Memory B cell (primary cell): ENCODE results near the gene ASB13.
"Not testable (repeated sequence)": the region's sequence is repeated elsewhere in the genome, so short reads cannot be mapped to it uniquely, and the experiment has no call there.

Source experiments
- ATAC-seq: fragments of 150-1000 bp; cut with Tn5 transposase; 2 replicates; pipeline ENCODE4 v1.10.0; 2021; ENCODE audit warnings: low read depth, mild to moderate bottlenecking, moderate library complexity
- DNase-seq, 2 donors: peaks; one replicate each; pipeline ENCODE4 v3.0.0; 2022; ENCODE audit warnings: low spot score in 2 of 2
- H3K27ac Mint-ChIP-seq: one replicate; pipeline ENCODE4 v1.8.0; 2022; ENCODE audit warnings: mild to moderate bottlenecking, moderate library complexity, mixed read lengths
- H3K27me3 Mint-ChIP-seq: one replicate; pipeline ENCODE4 v1.8.0; 2022; ENCODE audit warnings: mixed read lengths
- H3K36me3 Mint-ChIP-seq: one replicate; pipeline ENCODE4 v1.8.0; 2022; ENCODE audit warnings: mild to moderate bottlenecking, mixed read lengths
- H3K4me1 Mint-ChIP-seq: one replicate; pipeline ENCODE4 v1.8.0; 2022; ENCODE audit warnings: mixed read lengths
- H3K4me3 Mint-ChIP-seq: one replicate; pipeline ENCODE4 v1.8.0; 2022; ENCODE audit warnings: mild to moderate bottlenecking, moderate library complexity, mixed read lengths
- H3K9me3 Mint-ChIP-seq: one replicate; pipeline ENCODE4 v1.8.0; 2022; ENCODE audit warnings: mixed read lengths

The ASB13 gene

DNA sequence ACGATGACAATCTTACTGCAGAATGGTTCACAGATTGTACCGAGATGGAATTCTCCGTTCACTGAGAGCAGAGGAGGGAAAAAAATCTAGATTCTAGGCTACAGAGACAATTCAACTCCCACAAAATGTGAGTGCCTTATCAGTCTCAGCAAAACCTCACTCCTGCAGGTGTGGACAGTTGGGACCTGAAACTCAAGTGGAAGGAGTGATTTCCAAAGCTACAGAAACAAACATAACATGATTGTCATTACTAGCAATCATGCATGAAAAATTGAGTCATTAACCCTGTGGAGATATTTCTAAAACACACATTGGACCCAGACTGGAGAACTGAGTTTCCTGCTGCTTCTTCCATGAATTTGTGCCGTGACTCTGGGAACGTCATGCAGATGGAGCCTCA lies 71.3 kb downstream of the ASB13 start:
- Mint-ChIP-seq H3K36me3 (no peaks in the 10 kb centered on the region), H3K9me3 (no peaks in the 10 kb centered on the region), H3K27ac (no peak overlapping the region), H3K4me3 (no peak overlapping the region), H3K27me3 (peaks cover 29% of the 10 kb centered on the region), H3K4me1 (peaks cover 6% of the 10 kb centered on the region)
- DNase-seq (no peak), ATAC-seq (no peak)

GRCh38 chr10:5594271-5595049 lies 71.9 kb downstream of the ASB13 start:
- Mint-ChIP-seq H3K27me3 (peaks cover 35% of the 10 kb centered on the region), H3K9me3 (no peaks in the 10 kb centered on the region), H3K27ac (no peak overlapping the region), H3K4me1 (peaks cover 10% of the 10 kb centered on the region), H3K4me3 (no peak overlapping the region), H3K36me3 (no peaks in the 10 kb centered on the region)
- ATAC-seq (peak; percentile 34), DNase-seq (no peak)

DNA sequence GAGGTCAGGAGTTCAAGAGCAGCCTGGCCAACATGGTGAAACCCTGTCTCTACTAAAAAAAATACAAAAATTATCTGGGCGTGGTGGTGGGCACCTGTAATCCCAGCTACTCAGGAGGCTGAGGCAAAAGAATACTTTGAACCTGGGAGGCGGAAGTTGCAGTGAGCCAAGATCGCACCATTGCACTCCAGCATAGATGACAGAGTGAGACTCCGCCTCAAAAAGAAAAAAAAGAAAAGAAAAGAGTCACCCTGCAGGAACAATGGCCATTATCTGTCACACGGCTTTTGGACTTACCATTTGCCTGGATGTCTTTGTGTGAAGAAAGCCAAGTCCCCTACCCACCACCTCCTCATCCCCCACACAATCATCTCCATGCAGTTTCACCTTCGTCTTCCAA lies 73.0 kb downstream of the ASB13 start:
- ATAC-seq, H3K9me3 Mint-ChIP-seq, H3K36me3 Mint-ChIP-seq, DNase-seq, H3K4me3 Mint-ChIP-seq, H3K4me1 Mint-ChIP-seq, H3K27ac Mint-ChIP-seq: not testable (repeated sequence)
- peaks cover 38% of the 10 kb centered on the region for H3K27me3 Mint-ChIP-seq

GRCh38 chr10:5592070-5592469 lies 74.3 kb downstream of the ASB13 start:
- Mint-ChIP-seq H3K27ac (no peak overlapping the region), H3K4me1 (peaks cover 5% of the 10 kb centered on the region), H3K4me3 (no peak overlapping the region), H3K9me3 (no peaks in the 10 kb centered on the region), H3K27me3 (peaks cover 33% of the 10 kb centered on the region), H3K36me3 (no peaks in the 10 kb centered on the region)
- ATAC-seq (no peak), DNase-seq (no peak)

DNA sequence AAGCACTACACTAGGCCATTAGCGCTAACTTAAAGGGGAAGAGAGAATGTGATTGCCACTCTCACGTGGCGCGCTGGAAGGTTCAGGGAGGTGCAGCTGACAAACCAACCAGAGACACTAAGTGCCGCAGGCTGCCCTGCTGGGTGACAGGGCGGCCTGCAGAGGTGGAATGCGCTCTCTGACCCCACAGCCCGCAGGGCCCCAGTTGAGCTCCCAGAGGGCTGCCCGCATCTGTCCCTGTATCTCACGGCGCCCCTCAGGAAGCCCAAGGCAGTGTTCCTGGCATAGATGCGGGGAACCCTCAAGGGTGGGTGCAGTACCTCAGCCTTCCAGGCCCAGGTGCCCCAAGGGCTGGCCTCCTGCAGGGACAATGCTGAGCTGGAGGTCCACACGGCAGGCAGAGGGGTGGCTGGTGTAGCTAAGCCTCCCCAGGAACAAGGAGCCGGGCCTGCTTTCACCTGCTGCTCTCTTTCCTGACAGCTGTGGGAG lies 75.0 kb downstream of the ASB13 start:
- peaks cover 36% of the 10 kb centered on the region for H3K27me3 Mint-ChIP-seq
- no peak overlapping the region for H3K27ac Mint-ChIP-seq
- no peaks in the 10 kb centered on the region for H3K9me3 Mint-ChIP-seq

DNA sequence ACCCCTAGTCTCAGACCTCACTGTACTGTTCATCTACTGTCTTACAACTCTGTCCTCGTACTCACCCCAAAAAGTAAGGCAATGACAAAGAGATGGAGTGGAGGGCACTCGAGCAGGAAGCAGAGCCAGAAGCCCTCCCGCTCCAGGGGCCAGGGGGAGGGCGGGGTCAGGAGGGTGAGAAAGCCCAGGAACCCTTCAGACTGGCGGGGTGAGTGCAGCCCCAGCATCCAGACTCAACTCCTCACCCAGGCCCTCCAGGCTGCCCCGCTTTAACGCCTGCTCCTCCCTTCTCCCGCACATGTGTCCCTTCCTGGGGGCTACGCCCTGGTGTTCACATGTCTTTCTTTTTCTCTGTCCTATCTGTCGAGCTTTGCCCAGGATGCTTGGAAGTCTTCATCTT lies 75.6 kb downstream of the ASB13 start:
- H3K27ac Mint-ChIP-seq, result no peak overlapping the region
- DNase-seq (no peak), ATAC-seq (no peak)
- H3K4me1 Mint-ChIP-seq, result peaks cover 3% of the 10 kb centered on the region
- H3K27me3 Mint-ChIP-seq, result peaks cover 36% of the 10 kb centered on the region
- H3K4me3 Mint-ChIP-seq, result no peak overlapping the region
- no peaks in the 10 kb centered on the region for H3K9me3 Mint-ChIP-seq
- no peaks in the 10 kb centered on the region for H3K36me3 Mint-ChIP-seq

More for the DNA sequence above, 75.0 kb downstream of the ASB13 start:
- DNase-seq (no peak), ATAC-seq (no peak)
- Mint-ChIP-seq H3K4me1 (peaks cover 3% of the 10 kb centered on the region), H3K36me3 (no peaks in the 10 kb centered on the region), H3K4me3 (no peak overlapping the region)

GRCh38 chr10:5589661-5590511 lies 76.5 kb downstream of the ASB13 start:
- H3K9me3 Mint-ChIP-seq, result no peaks in the 10 kb centered on the region
- H3K4me3 Mint-ChIP-seq, result no peak overlapping the region
- no peak overlapping the region for H3K27ac Mint-ChIP-seq
- ATAC-seq, result no peak
- H3K36me3 Mint-ChIP-seq, result no peaks in the 10 kb centered on the region
- no peak for DNase-seq
- H3K27me3 Mint-ChIP-seq, result peaks cover 33% of the 10 kb centered on the region
- H3K4me1 Mint-ChIP-seq, result peaks cover 3% of the 10 kb centered on the region

- Mint-ChIP-seq H3K27me3 (peaks cover 30% of the 10 kb centered on the region), H3K27ac (no peak overlapping the region), H3K4me3 (no peak overlapping the region), H3K4me1 (peaks cover 3% of the 10 kb centered on the region), H3K9me3 (no peaks in the 10 kb centered on the region), H3K36me3 (no peaks in the 10 kb centered on the region)
- ATAC-seq (no peak), DNase-seq (no peak)
These were observed 77.3 kb downstream of the ASB13 start for GRCh38 chr10:5589011-5589660.
